WTC11 (cell line): ENCODE data around the gene CDCA4. TPM values are rescaled to one million over a fixed set of nuclear protein-coding genes. Genes with fewer than 3 reads are reported as not detected.
A peak's percentile ranks its signal among the peaks of the same experiment; 100 is the strongest.

Experiments used
- ATAC-seq: fragments of 200-7000 bp; cut with Tn5 transposase; 2 replicates; pipeline ENCODE4 v1.10.0; 2021; ENCODE audit warnings: mild to moderate bottlenecking, moderate library complexity
- CTCF ChIA-PET: fragments of 300-600 bp; sonication (Branson Sonifier 250); formaldehyde crosslinking; loops from one replicate; lab custom pipeline; 2021; ENCODE audit warnings: antibody characterized with exemption; lab: Charles Lee
- POLR2A ChIA-PET: fragments of 350-600 bp; sonication (Branson Sonifier 250); formaldehyde crosslinking; loops from one replicate; lab custom pipeline; 2021; ENCODE audit warnings: antibody characterized with exemption; lab: Charles Lee
- DNase-seq: peaks from one replicate; pipeline ENCODE4 v3.0.0; 2021; ENCODE audit warnings: low spot score
- H3K27ac Mint-ChIP-seq: 2 replicates; pipeline ENCODE4 v1.8.0; 2021; ENCODE audit warnings: mixed read lengths
- H3K27me3 Mint-ChIP-seq: 2 replicates; pipeline ENCODE4 v1.8.0; 2021; ENCODE audit warnings: low read depth, mild to moderate bottlenecking, moderate library complexity, mixed read lengths
- H3K36me3 Mint-ChIP-seq: 2 replicates; pipeline ENCODE4 v1.8.0; 2021; ENCODE audit warnings: mixed read lengths
- H3K4me1 Mint-ChIP-seq: 2 replicates; pipeline ENCODE4 v1.8.0; 2022; ENCODE audit warnings: mixed read lengths
- H3K4me3 Mint-ChIP-seq: 2 replicates; pipeline ENCODE4 v1.8.0; 2021; ENCODE audit warnings: mild to moderate bottlenecking, moderate library complexity, mixed read lengths
- H3K9me3 Mint-ChIP-seq: 2 replicates; pipeline ENCODE4 v1.8.0; 2021; ENCODE audit warnings: mixed read lengths
- CREM ChIP-seq: sonication (generic); formaldehyde crosslinking; IDR thresholded peaks from 2 replicates; pipeline ENCODE4 v1.8.1; 2022; ENCODE audit warnings: mild to moderate bottlenecking, missing genetic modification reagents, moderate library complexity
- KAT7 ChIP-seq: sonication (generic); formaldehyde crosslinking; IDR thresholded peaks from 2 replicates; pipeline ENCODE4 v1.8.1; 2023; ENCODE audit warnings: missing genetic modification reagents, mild to moderate bottlenecking, borderline replicate concordance
- NFE2L1 ChIP-seq: sonication (generic); formaldehyde crosslinking; IDR thresholded peaks from 2 replicates; pipeline ENCODE4 v1.8.1; 2023; ENCODE audit warnings: missing genetic modification reagents
- NR2C2 ChIP-seq: sonication (generic); formaldehyde crosslinking; IDR thresholded peaks from 2 replicates; pipeline ENCODE4 v1.8.0; 2022; ENCODE audit warnings: mild to moderate bottlenecking, missing genetic modification reagents
- SMAD3 ChIP-seq: sonication (generic); formaldehyde crosslinking; IDR thresholded peaks from 2 replicates; pipeline ENCODE4 v1.8.0; 2022; ENCODE audit warnings: missing genetic modification reagents, mild to moderate bottlenecking, borderline replicate concordance
- SP1 ChIP-seq: sonication (generic); formaldehyde crosslinking; conservative IDR thresholded peaks from 2 replicates; pipeline ENCODE4 v1.8.1; 2022; ENCODE audit warnings: missing genetic modification reagents
- ZNF121 ChIP-seq: sonication (generic); formaldehyde crosslinking; IDR thresholded peaks from 2 replicates; pipeline ENCODE4 v1.8.0; 2023; ENCODE audit warnings: missing genetic modification reagents
- ZNF416 ChIP-seq: fragments of 250-450 bp; sonication (Bioruptor Pico); IDR thresholded peaks from 2 replicates; pipeline ENCODE4 v1.9.0; 2021; ENCODE audit warnings: mild to moderate bottlenecking, inconsistent platforms
- ZNF423 ChIP-seq: fragments of 250-450 bp; sonication (Bioruptor Pico); IDR thresholded peaks from 2 replicates; pipeline ENCODE4 v2.1.2; 2022; ENCODE audit warnings: mild to moderate bottlenecking, moderate library complexity
- total RNA-seq: library from RNA; stranded (reverse); gene quantifications from 3 replicates; pipeline ENCODE4 v1.2.3, GENCODE V29; 2021
- TF ChIP-seq, protein P1 (sequence below): fragments of 250-450 bp; sonication (Bioruptor Pico); IDR thresholded peaks from 2 replicates; pipeline ENCODE4 v1.9.0; 2021; ENCODE audit warnings: mild to moderate bottlenecking
- TF ChIP-seq, protein P2 (sequence below): sonication (generic); formaldehyde crosslinking; conservative IDR thresholded peaks from 2 replicates; pipeline ENCODE4 v1.8.1; 2023; ENCODE audit warnings: mild to moderate bottlenecking, low read depth, missing genetic modification reagents, moderate library complexity
- TF ChIP-seq, protein P3 (sequence below): sonication (generic); formaldehyde crosslinking; IDR thresholded peaks from 2 replicates; pipeline ENCODE4 v1.8.0; 2023; ENCODE audit warnings: missing genetic modification reagents
- TF ChIP-seq, protein P4 (sequence below): fragments of 200-600 bp; IDR thresholded peaks from 2 replicates; pipeline ENCODE4 v1.8.0; 2022; ENCODE audit warnings: antibody characterized with exemption
- TF ChIP-seq, protein P5 (sequence below): fragments of 250-450 bp; sonication (Bioruptor Pico); IDR thresholded peaks from 2 replicates; pipeline ENCODE4 v1.9.0; 2021; ENCODE audit warnings: mild to moderate bottlenecking, borderline replicate concordance
- TF ChIP-seq, protein P6 (sequence below): sonication (generic); formaldehyde crosslinking; IDR thresholded peaks from 2 replicates; pipeline ENCODE4 v1.8.0; 2022; ENCODE audit warnings: mild to moderate bottlenecking, missing genetic modification reagents
- TF ChIP-seq, protein P7 (sequence below): fragments of 250-450 bp; sonication (Bioruptor Pico); IDR thresholded peaks from 2 replicates; pipeline ENCODE4 v2.1.2; 2022; ENCODE audit warnings: mild to moderate bottlenecking, moderate library complexity
- TF ChIP-seq, protein P8 (sequence below): sonication (generic); formaldehyde crosslinking; IDR thresholded peaks from 2 replicates; pipeline ENCODE4 v1.8.1; 2023; ENCODE audit warnings: mild to moderate bottlenecking, missing genetic modification reagents, moderate library complexity

Gene CDCA4
- total RNA-seq, 1 experiment from 2014 or later = 63.3 TPM

DNA sequence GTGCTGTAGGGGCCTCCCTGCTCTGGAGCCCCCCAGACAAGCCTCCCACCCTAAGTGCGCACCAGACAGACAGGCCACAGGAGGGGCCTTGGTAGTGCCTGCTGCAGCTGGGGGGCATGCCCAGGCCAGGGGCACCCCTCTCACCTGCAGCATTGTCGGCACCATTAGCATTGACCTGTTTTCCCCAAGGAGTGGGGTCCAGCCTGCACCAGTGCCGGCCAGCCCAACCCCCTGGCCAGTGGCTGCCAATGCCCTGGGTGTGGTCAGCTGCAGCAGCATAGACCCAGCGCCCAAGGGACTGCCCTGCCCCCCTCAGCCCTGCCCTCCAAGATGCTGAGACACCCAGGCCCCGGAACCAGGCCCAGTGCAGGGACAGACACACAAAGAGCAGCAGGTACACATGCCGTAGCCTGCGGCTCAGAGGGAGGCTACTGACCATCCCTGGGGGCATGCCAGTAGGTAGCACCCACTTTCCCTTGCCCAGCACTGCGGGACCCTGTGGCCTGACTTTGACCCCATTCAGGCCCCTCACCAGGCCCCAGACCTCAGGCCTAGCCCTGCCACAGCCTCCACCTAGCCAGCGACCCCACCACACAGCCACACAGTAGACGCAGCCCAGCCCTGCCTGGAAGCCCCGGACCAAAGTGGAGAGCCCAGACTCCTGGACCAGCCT, 43.7 kb downstream of the CDCA4 start (continued):
- TF ChIP-seq, protein P1, sequence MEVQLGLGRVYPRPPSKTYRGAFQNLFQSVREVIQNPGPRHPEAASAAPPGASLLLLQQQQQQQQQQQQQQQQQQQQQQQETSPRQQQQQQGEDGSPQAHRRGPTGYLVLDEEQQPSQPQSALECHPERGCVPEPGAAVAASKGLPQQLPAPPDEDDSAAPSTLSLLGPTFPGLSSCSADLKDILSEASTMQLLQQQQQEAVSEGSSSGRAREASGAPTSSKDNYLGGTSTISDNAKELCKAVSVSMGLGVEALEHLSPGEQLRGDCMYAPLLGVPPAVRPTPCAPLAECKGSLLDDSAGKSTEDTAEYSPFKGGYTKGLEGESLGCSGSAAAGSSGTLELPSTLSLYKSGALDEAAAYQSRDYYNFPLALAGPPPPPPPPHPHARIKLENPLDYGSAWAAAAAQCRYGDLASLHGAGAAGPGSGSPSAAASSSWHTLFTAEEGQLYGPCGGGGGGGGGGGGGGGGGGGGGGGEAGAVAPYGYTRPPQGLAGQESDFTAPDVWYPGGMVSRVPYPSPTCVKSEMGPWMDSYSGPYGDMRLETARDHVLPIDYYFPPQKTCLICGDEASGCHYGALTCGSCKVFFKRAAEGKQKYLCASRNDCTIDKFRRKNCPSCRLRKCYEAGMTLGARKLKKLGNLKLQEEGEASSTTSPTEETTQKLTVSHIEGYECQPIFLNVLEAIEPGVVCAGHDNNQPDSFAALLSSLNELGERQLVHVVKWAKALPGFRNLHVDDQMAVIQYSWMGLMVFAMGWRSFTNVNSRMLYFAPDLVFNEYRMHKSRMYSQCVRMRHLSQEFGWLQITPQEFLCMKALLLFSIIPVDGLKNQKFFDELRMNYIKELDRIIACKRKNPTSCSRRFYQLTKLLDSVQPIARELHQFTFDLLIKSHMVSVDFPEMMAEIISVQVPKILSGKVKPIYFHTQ (CRISPR knock-in tag) = no peak
- no peak for TF ChIP-seq NFE2L1 (CRISPR knock-in tag)

DNA sequence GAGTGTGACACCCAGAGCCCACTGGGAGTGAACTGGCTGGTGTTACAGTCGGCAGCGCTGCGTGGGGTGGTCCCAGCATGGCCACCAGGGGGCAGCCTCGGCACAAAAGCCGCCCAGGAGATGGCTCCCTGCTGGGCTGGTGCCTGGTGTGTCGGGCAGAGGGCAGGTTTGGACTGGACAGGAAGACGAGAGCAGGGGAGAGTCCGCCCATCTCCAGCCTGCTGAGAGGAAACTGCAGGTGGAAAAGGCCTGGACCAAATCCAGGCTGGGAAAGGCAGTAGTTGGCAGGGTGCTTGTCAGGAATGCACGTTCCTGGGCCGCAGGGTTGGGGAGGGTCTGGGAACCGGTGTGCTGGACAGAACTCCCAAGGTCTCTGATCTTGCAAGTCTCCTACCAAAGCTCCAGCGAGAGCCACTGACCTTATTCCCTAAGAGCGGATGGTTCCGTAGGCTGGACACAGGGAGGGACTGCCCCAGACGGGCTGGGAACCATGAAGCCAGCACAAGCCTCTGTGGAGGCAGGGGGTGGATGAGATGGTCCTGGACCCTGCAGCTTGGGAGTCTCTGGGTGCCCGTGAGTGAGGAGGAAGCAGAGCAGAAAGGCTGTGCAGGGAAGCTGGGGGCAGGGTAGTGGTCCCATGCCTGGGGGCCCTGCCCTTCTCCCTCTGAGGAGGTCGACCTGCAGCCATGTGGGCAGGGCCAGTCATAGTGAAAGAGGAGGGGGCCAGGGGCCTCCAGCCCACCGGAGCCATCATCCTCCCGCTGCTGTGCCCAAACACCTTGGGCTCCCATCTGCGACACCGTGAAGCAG, 44.5 kb downstream of the CDCA4 start:
- H3K4me3 Mint-ChIP-seq = peak overlapping the region; percentile 27
- no peak overlapping the region for H3K27ac Mint-ChIP-seq
- ChIA-PET POLR2A (no interaction called here), CTCF (interaction anchor here (0.8 to 5.0 kb wide), 21 partner anchors 9 to 150 kb away, joined by 3 to 56 read pairs (median 5); partner anchors contain the start of genes CDCA4 and CLBA1)
- H3K4me1 Mint-ChIP-seq = peaks cover 11% of the 10 kb centered on the region; the same call in 1 of the 2 replicates
- no peaks in the 10 kb centered on the region for H3K36me3 Mint-ChIP-seq
- H3K9me3 Mint-ChIP-seq = no peaks in the 10 kb centered on the region
- H3K27me3 Mint-ChIP-seq = peaks cover 44% of the 10 kb centered on the region
- peak; percentile 81 for DNase-seq
- peak; percentile 4; the same call in 1 of the 2 replicates for ATAC-seq
- TF ChIP-seq, protein P2, sequence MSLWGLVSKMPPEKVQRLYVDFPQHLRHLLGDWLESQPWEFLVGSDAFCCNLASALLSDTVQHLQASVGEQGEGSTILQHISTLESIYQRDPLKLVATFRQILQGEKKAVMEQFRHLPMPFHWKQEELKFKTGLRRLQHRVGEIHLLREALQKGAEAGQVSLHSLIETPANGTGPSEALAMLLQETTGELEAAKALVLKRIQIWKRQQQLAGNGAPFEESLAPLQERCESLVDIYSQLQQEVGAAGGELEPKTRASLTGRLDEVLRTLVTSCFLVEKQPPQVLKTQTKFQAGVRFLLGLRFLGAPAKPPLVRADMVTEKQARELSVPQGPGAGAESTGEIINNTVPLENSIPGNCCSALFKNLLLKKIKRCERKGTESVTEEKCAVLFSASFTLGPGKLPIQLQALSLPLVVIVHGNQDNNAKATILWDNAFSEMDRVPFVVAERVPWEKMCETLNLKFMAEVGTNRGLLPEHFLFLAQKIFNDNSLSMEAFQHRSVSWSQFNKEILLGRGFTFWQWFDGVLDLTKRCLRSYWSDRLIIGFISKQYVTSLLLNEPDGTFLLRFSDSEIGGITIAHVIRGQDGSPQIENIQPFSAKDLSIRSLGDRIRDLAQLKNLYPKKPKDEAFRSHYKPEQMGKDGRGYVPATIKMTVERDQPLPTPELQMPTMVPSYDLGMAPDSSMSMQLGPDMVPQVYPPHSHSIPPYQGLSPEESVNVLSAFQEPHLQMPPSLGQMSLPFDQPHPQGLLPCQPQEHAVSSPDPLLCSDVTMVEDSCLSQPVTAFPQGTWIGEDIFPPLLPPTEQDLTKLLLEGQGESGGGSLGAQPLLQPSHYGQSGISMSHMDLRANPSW = no peak
- TF ChIP-seq ZNF121 (CRISPR knock-in tag) = no peak
- peak; percentile 83; the same call in 1 of the 2 replicates for TF ChIP-seq ZNF423 (CRISPR knock-in tag)
- TF ChIP-seq, protein P3, sequence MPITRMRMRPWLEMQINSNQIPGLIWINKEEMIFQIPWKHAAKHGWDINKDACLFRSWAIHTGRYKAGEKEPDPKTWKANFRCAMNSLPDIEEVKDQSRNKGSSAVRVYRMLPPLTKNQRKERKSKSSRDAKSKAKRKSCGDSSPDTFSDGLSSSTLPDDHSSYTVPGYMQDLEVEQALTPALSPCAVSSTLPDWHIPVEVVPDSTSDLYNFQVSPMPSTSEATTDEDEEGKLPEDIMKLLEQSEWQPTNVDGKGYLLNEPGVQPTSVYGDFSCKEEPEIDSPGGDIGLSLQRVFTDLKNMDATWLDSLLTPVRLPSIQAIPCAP (CRISPR knock-in tag) = 0 out of 2 replicates have a peak, but pooled peaks have one; percentile 23
- no peak for TF ChIP-seq NR2C2 (CRISPR knock-in tag)
- TF ChIP-seq, protein P4, sequence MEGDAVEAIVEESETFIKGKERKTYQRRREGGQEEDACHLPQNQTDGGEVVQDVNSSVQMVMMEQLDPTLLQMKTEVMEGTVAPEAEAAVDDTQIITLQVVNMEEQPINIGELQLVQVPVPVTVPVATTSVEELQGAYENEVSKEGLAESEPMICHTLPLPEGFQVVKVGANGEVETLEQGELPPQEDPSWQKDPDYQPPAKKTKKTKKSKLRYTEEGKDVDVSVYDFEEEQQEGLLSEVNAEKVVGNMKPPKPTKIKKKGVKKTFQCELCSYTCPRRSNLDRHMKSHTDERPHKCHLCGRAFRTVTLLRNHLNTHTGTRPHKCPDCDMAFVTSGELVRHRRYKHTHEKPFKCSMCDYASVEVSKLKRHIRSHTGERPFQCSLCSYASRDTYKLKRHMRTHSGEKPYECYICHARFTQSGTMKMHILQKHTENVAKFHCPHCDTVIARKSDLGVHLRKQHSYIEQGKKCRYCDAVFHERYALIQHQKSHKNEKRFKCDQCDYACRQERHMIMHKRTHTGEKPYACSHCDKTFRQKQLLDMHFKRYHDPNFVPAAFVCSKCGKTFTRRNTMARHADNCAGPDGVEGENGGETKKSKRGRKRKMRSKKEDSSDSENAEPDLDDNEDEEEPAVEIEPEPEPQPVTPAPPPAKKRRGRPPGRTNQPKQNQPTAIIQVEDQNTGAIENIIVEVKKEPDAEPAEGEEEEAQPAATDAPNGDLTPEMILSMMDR = peak; percentile 94
- TF ChIP-seq, protein P5, sequence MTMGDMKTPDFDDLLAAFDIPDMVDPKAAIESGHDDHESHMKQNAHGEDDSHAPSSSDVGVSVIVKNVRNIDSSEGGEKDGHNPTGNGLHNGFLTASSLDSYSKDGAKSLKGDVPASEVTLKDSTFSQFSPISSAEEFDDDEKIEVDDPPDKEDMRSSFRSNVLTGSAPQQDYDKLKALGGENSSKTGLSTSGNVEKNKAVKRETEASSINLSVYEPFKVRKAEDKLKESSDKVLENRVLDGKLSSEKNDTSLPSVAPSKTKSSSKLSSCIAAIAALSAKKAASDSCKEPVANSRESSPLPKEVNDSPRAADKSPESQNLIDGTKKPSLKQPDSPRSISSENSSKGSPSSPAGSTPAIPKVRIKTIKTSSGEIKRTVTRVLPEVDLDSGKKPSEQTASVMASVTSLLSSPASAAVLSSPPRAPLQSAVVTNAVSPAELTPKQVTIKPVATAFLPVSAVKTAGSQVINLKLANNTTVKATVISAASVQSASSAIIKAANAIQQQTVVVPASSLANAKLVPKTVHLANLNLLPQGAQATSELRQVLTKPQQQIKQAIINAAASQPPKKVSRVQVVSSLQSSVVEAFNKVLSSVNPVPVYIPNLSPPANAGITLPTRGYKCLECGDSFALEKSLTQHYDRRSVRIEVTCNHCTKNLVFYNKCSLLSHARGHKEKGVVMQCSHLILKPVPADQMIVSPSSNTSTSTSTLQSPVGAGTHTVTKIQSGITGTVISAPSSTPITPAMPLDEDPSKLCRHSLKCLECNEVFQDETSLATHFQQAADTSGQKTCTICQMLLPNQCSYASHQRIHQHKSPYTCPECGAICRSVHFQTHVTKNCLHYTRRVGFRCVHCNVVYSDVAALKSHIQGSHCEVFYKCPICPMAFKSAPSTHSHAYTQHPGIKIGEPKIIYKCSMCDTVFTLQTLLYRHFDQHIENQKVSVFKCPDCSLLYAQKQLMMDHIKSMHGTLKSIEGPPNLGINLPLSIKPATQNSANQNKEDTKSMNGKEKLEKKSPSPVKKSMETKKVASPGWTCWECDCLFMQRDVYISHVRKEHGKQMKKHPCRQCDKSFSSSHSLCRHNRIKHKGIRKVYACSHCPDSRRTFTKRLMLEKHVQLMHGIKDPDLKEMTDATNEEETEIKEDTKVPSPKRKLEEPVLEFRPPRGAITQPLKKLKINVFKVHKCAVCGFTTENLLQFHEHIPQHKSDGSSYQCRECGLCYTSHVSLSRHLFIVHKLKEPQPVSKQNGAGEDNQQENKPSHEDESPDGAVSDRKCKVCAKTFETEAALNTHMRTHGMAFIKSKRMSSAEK (CRISPR knock-in tag) = no peak
- no peak for TF ChIP-seq KAT7 (CRISPR knock-in tag)
- TF ChIP-seq, protein P6, sequence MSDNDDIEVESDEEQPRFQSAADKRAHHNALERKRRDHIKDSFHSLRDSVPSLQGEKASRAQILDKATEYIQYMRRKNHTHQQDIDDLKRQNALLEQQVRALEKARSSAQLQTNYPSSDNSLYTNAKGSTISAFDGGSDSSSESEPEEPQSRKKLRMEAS (CRISPR knock-in tag) = no peak
- TF ChIP-seq, protein P7, sequence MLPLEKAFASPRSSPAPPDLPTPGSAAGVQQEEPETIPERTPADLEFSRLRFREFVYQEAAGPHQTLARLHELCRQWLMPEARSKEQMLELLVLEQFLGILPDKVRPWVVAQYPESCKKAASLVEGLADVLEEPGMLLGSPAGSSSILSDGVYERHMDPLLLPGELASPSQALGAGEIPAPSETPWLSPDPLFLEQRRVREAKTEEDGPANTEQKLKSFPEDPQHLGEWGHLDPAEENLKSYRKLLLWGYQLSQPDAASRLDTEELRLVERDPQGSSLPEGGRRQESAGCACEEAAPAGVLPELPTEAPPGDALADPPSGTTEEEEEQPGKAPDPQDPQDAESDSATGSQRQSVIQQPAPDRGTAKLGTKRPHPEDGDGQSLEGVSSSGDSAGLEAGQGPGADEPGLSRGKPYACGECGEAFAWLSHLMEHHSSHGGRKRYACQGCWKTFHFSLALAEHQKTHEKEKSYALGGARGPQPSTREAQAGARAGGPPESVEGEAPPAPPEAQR (CRISPR knock-in tag) = no peak
- 0 out of 2 replicates have a peak, but pooled peaks have one; percentile 41 for TF ChIP-seq SP1 (CRISPR knock-in tag)
- TF ChIP-seq, protein P8, sequence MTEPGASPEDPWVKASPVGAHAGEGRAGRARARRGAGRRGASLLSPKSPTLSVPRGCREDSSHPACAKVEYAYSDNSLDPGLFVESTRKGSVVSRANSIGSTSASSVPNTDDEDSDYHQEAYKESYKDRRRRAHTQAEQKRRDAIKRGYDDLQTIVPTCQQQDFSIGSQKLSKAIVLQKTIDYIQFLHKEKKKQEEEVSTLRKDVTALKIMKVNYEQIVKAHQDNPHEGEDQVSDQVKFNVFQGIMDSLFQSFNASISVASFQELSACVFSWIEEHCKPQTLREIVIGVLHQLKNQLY (CRISPR knock-in tag) = no peak
- TF ChIP-seq CREM (CRISPR knock-in tag) = no peak
- no peak for TF ChIP-seq SMAD3
- 0 out of 2 replicates have a peak, but pooled peaks have one; percentile 12 for TF ChIP-seq ZNF416 (CRISPR knock-in tag)
